Esophagus muscularis mucosa (tissue), 4 donors: ENCODE results near the gene KATNAL1. TPM values are rescaled to one million over a fixed set of nuclear protein-coding genes. Genes with fewer than 3 reads are reported as not detected.
A peak's percentile ranks its signal among the peaks of the same experiment; 100 is the strongest.

Source experiments
- DNase-seq: peaks from one replicate; pipeline ENCODE4 v3.0.0-alpha.2; 2017; ENCODE audit errors: extremely low spot score
- H3K27ac ChIP-seq, 4 donors: fragments of 200-600 bp; sonication (generic); replicated peaks in 1 of 4; 1 replicate in 3 of 4; 2 replicates in 1 of 4; pipeline ENCODE4 v1.5.1; 2016 to 2019; ENCODE audit warnings: mild to moderate bottlenecking in 1 of 4
- H3K27me3 ChIP-seq, 4 donors: fragments of 200-600 bp; sonication (generic); one replicate each; pipeline versions ENCODE4 v1.5.1 to v1.6.0; 2016 to 2019
- H3K36me3 ChIP-seq, 4 donors: fragments of 200-600 bp; sonication (generic); one replicate each; pipeline ENCODE4 v1.5.1; 2016 to 2019
- H3K4me1 ChIP-seq, 4 donors: fragments of 200-600 bp; sonication (generic); one replicate each; pipeline ENCODE4 v1.5.1; 2016 to 2019
- H3K4me3 ChIP-seq, 4 donors: fragments of 200-600 bp; sonication (generic); 1 replicate in 2 of 4; 2 replicates in 2 of 4; pipeline ENCODE4 v1.5.1; 2016 to 2019; ENCODE audit warnings: mild to moderate bottlenecking in 4 of 4, moderate library complexity in 1 of 4
- H3K9me3 ChIP-seq, 4 donors: fragments of 200-600 bp; sonication (generic); 1 replicate in 3 of 4; 2 replicates in 1 of 4; pipeline ENCODE4 v1.5.1; 2016 to 2019
- CTCF ChIP-seq, 3 experiments: fragments of 200-600 bp in 2 of 3; fragments of 450-650 bp in 1 of 3; sonication (generic) in 2 of 3; IDR thresholded peaks; one replicate each; pipeline ENCODE4 v1.5.1; 2017 to 2019; ENCODE audit warnings: antibody characterized with exemption in 3 of 3, mild to moderate bottlenecking in 2 of 3, moderate library complexity in 1 of 3
- EP300 ChIP-seq: sonication (generic); formaldehyde crosslinking; IDR thresholded peaks from one replicate; pipeline ENCODE4 v1.6.1; 2017; ENCODE audit warnings: antibody characterized with exemption
- POLR2A ChIP-seq: fragments of 450-650 bp; IDR thresholded peaks from one replicate; pipeline ENCODE4 v1.6.1; 2017; ENCODE audit warnings: antibody characterized with exemption, moderate library complexity, mild to moderate bottlenecking, low read depth
- POLR2AphosphoS5 ChIP-seq, 2 donors: sonication (generic); formaldehyde crosslinking; IDR thresholded peaks; one replicate each; pipeline ENCODE4 v1.6.1; 2017; ENCODE audit warnings: antibody characterized with exemption in 2 of 2
- WGBS: methylation state at CpG from one replicate; pipeline ENCODE4 v1.1.5; 2018; 5-methylcytosine and 5-hydroxymethylcytosine counted together
- intact Hi-C: fragments of 100-400 bp; cut with DNase I; formaldehyde crosslinking; loops from one replicate; pipeline ENCODE4 v1.15.1; 2023
- total RNA-seq, 4 donors: library from RNA; depleted of rRNA; stranded (reverse); fragments of >200 nt; gene quantifications; one replicate each; pipeline versions ENCODE4 v1.1.0 to v1.2.1, GENCODE V29; 2016

Gene KATNAL1
- total RNA-seq, 4 donors from 2014 or later = 30.6 to 43.0 (median 40.0) TPM

GRCh38 chr13:30346153-30346788 lies 38.9 kb upstream of the KATNAL1 start:
- no peak overlapping the region for H3K27ac ChIP-seq
- H3K27me3 ChIP-seq = no peaks in the 10 kb centered on the region
- TF ChIP-seq EP300 (no peak), POLR2A (no peak), CTCF (IDR thresholded peaks at IDR 0.05) (no peak), POLR2AphosphoS5 (IDR thresholded peaks at IDR 0.05) (no peak)
- no peak overlapping the region for H3K4me3 ChIP-seq
- peaks cover 14 to 20% (median 15%) of the 10 kb centered on the region in 4 donors for H3K4me1 ChIP-seq
- intact Hi-C loops = no loop called here
- no peaks in the 10 kb centered on the region for H3K36me3 ChIP-seq
- WGBS = 83% methylated on average over 5 of the region's 5 CpGs
- DNase-seq = no peak
- H3K9me3 ChIP-seq = no peaks in the 10 kb centered on the region

- Histone ChIP-seq H3K36me3 (no peaks in the 10 kb centered on the region), H3K27ac (no peak overlapping the region), H3K9me3 (no peaks in the 10 kb centered on the region), H3K4me3 (no peak overlapping the region), H3K27me3 (no peaks in the 10 kb centered on the region), H3K4me1 (peaks cover 20 to 27% (median 22%) of the 10 kb centered on the region in 4 donors)
- WGBS = 91% methylated on average over 1 of the region's 1 CpG
- no peak for DNase-seq
- TF ChIP-seq POLR2AphosphoS5 (IDR thresholded peaks at IDR 0.05) = no peak
- no peak for TF ChIP-seq POLR2A
- no peak for TF ChIP-seq CTCF (IDR thresholded peaks at IDR 0.05)
- TF ChIP-seq EP300 = no peak
- intact Hi-C loops = no loop called here
These were observed 38.2 kb upstream of the KATNAL1 start for GRCh38 chr13:30345426-30346100.

GRCh38 chr13:30341815-30342570 lies 34.6 kb upstream of the KATNAL1 start:
- Histone ChIP-seq H3K36me3 (no peaks in the 10 kb centered on the region), H3K4me1 (peaks cover 28 to 53% (median 48%) of the 10 kb centered on the region in 4 donors), H3K27me3 (no peaks in the 10 kb centered on the region), H3K4me3 (no peak overlapping the region), H3K9me3 (no peaks in the 10 kb centered on the region), H3K27ac (peak overlapping the region; percentile 76 to 81 (median 76))
- intact Hi-C loops = no loop called here
- no peak for DNase-seq
- 17% methylated on average over 9 of the region's 9 CpGs for WGBS
- TF ChIP-seq POLR2A = no peak
- TF ChIP-seq POLR2AphosphoS5 (IDR thresholded peaks at IDR 0.05) = peak; percentile 61 to 70

- intact Hi-C loops = no loop called here
- Histone ChIP-seq H3K36me3 (no peaks in the 10 kb centered on the region), H3K27ac (peak overlapping the region; percentile 76 to 81 (median 76)), H3K27me3 (no peaks in the 10 kb centered on the region), H3K4me3 (peak overlapping the region in 1 of 4 donors; percentile 1), H3K4me1 (peaks cover 28 to 53% (median 48%) of the 10 kb centered on the region in 4 donors), H3K9me3 (no peaks in the 10 kb centered on the region)
- 36% methylated on average over 10 of the region's 10 CpGs for WGBS
- TF ChIP-seq EP300 = no peak
- peak; percentile 57 to 72 for TF ChIP-seq POLR2AphosphoS5 (IDR thresholded peaks at IDR 0.05)
- DNase-seq = no peak
These were observed 33.2 kb upstream of the KATNAL1 start for GRCh38 chr13:30340331-30341250.

- no peaks in the 10 kb centered on the region for H3K27me3 ChIP-seq
- no peak for DNase-seq
- no peaks in the 10 kb centered on the region for H3K9me3 ChIP-seq
- H3K4me3 ChIP-seq = no peak overlapping the region
- H3K36me3 ChIP-seq = no peaks in the 10 kb centered on the region
- peak overlapping the region; percentile 76 to 81 (median 76) for H3K27ac ChIP-seq
- WGBS = 52% methylated on average over 12 of the region's 12 CpGs
- peaks cover 28 to 53% (median 48%) of the 10 kb centered on the region in 4 donors for H3K4me1 ChIP-seq
- TF ChIP-seq CTCF (IDR thresholded peaks at IDR 0.05) (no peak), POLR2A (no peak), POLR2AphosphoS5 (IDR thresholded peaks at IDR 0.05) (no peak), EP300 (no peak)
- intact Hi-C loops = no loop called here
These were observed 32.5 kb upstream of the KATNAL1 start for GRCh38 chr13:30339738-30340330.
